Activated CD4-positive, alpha-beta T cell treated with anti-CD3 and anti-CD28 coated beads, Interleukin-2, amount 50 U/mL, for 24 hours (primary cell): ENCODE data around the gene KCNIP1.

ENCODE experiments used
- DNase-seq, 2 donors: peaks; one replicate each; pipeline ENCODE4 v3.0.0-alpha.2; 2020; ENCODE audit warnings: low read depth in 1 of 2, low spot score in 1 of 2

The KCNIP1 gene

DNA sequence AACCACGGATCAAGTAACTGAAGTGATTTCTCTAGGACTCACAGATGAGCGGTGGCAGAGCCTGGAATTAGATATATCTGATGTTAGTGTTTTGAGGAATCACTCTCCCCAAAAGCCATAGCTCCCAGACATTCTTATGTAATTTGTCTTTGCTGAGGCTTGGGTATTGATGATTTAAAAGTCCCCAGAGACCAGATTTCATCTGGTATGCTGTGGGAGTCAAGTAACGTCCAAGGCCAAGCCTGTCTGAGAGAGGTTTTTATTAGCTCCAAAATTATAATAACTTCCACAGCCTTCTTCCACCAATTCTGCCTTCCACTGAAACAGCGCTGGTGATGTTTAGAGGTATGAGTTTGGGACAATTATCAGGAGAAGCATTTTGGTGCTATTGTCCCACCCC is 21.3 kb upstream of the KCNIP1 start:
- no peak for DNase-seq

DNA sequence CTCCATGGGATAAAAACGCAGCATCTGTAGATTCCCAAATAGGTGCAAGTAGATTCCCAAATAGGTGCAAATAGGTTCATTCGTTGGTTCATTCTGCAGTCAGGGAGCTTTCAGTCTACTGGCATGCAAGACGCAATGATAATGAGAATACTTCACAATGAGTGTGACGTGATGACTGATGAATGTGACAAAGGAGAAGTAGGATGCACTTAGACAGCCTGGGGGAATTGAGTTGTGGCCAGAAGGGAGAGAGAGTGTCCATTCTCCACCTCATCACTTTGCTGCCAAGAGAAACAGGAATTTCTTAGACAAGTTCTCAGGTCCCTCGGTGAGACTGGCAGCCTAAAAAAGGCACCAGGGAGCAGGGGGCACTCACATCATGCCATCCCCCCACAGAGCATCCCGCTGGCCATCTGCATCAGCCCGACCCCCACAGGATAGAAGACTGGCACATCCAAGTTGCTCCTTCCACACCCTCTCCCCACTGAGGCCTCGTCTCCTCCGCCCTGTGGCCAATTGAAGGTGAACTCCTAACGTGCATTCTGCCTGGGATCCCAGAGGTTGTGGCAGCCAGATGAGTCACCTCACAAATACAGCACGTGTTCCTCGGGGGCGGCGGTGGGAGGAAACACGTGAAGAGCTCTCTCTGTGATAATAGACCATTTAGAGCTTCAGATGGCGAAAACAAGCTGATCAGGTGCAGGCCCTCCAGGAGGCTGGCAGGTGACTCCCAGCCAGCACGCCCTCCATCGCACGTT is 19.9 kb upstream of the KCNIP1 start:
- DNase-seq: no peak

DNA sequence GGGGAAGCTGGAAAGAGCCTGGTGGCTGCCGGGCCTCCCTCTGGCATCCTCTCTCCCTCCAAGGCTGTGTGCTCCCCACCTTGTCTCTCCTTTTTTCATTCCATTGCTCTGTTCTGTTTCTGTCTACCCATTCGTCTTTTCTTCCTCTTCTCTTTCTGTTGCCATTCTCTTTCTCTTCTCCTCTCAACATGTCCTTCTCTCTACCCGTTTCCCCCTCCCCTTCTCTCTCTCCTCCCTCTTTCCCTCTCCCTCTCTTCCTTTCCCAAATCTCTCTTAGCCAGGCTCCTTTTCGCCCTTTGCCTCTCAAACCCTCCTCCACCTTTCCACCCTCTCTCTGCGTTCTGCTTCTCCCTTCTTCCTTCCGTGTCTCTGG is 19.4 kb upstream of the KCNIP1 start:
- no peak for DNase-seq

DNA sequence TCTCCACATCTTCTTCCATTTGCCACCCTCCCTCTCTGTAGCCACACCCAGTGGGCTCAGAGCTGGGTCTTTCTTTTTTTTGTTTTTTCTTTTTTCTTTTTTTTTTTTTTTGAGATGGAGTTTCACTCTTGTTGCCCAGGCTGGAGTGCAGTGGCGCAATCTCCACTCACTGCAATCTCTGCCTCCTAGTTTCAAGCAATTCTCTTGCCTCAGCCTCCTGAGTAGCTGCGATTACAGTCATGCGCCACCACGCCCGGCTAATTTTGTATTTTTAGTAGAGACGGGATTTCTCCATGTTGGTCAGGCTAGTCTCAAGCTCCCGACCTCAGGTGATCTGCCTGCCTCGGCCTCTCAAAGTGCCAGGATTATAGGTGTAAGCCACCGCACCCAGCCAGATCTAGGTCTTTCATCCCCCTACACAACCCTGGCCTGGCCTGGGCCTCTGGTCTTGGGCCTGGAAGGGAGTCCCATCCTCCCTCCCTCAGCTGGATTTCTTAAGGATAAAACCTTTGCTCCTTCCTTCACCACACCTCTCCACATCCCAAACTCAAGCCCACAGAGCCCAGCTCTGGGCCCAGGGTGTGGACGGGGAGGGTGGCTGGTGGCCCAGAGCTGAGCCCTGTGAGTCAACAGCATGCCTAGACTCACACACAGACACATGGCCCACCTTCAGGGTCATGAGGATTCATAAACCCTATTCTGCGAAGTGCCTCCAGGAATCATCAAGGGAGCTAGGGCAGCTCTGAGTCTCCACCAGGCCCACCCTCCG is 18.8 kb upstream of the KCNIP1 start:
- DNase-seq: no peak

DNA sequence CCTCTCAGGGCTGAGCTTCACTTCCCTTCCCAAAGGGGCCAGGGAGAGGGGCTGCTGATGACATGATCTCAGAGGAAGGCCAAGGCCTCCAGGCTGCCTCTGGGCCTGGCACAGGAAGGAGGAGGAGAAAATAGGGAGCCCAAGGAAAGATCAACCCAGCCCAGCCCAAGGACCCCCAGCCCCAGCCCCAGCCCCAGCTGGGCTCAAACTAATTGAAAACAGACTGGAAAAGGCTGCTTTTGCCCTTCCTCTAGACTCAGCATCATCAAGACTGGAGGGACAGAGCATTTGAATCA is 18.3 kb upstream of the KCNIP1 start:
- no peak for DNase-seq

DNA sequence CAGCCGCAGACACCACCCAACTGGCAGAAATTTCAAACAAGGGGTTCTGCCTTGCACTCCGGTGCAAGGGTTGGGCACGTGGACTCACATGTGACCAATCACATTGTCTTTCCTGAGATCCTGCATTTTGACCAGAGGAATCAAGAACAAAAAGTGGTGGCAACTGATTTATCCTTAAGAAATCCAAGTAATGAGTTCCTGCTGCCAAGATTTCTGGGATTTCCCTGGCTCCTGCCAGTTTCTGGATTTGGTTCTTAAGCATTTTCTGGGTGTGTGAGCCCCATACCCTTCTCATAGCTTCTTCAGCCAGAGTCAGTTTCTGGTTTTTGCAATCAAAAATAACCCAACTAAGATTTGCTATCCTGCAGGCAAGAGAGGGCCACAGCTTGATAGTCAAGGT is 17.4 kb upstream of the KCNIP1 start:
- no peak for DNase-seq

DNA sequence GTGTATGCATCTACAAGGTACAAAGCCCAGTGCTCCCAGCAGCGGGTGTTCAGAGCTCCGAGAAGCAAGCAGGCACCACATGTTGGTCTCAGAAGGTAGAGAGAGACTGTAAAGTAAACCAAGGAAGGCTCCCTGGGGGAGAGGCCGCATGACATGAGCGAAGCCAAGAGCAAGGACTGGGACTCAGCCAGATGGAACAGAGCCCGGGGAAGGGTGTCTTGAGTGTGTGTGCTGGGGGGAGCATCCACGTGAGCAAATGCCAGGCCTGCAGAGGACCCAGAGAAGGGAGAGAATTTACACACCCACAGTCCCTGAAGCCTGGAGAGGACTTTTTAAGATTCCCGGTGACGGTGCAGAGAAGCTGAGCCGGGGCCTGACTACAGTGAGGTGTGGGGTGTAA is 15.2 kb upstream of the KCNIP1 start:
- DNase-seq: no peak

DNA sequence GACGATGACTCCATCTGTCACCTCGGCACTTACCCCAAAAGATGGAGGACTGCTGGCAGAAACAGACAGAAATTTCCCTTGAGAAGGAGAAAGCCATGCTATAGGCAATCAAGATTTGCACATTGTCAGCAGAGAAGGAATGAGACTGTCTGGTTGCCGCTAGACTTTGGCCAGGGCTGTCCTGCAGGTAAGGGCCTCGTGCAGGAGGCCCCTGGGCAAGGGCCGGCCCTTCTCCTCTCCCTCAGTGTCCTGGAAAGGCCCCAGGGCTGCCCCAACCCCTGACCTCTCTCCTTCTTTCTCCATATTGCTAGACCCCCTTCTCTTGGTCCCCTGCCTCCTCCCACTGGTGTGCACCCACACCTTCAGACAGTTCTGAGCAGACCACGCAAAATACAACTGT is 14.6 kb upstream of the KCNIP1 start:
- DNase-seq: no peak

DNA sequence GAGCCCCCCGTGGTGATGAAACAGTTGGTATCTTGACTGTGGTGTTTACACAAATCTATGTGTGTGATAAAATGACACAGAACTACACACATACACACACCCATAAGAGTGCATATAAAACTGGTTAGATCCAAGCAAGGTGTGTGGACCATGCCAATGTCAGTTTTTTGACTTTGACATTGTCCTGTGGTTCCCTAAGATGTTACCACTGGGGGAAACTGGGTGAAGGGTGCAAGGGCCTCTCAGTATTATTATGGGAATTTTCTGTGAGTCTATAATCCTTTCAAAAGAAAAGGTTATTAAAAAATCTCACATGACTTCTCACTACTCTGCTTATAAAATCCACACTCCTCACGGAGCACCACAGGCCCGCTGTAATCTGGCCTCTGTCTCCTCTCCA is 13.4 kb upstream of the KCNIP1 start:
- DNase-seq: no peak

DNA sequence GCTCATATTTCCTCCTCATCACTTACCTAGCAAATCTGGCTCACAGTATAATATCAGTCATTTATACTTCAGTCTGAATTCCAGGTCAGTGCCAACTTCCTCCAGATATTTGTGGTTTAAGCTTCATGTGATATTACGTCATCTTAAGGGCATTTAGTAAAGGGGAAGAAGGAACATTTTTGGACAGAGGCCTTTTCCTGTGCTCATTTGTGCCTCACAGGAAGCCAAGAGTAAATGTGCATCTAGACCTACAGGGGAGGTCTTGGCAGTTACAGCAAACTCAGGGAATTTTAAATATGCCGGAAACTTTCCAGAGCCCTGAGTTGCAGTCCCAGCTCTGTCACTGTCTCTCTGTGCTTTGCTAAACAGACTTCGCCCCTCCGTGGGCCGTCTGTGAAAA is 12.3 kb upstream of the KCNIP1 start:
- no peak for DNase-seq

DNA sequence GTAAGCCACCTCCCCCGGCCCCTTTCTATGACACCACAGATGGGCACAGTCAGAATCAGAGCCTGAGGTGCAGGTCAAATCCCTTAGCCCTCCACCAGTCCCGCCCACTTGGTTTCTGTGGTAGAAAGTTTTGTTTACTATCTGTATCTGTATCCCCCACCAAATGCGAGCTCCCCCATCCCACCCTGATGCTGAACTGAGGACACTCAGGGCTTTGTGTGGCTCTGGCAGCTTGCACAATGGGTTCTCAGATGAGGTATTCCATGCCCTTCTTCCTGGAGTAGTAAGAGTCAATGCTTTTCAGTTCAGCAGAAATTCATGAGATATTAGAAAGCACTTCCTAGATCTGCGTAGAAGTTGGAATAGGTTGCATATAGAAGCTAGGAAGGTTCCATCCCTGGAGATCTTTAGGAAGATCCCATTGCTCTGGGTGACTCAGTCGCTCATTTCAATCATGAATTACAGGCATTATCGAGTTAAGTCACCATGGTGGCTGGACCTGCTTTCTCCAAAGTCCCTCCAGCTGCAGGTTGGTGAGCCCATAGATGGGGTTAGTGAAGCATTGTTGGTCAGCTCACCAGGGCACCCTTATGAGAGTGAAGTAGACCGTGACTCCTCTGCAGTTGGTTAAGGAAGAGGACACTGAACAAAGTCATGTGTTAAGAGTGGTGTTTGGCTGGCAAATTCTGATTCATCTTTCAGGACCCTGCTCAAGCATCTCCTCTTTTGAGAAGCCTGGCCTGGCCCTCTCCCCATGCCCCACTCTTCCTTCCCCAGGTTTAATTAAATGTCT is 10.6 kb upstream of the KCNIP1 start:
- DNase-seq: no peak

DNA sequence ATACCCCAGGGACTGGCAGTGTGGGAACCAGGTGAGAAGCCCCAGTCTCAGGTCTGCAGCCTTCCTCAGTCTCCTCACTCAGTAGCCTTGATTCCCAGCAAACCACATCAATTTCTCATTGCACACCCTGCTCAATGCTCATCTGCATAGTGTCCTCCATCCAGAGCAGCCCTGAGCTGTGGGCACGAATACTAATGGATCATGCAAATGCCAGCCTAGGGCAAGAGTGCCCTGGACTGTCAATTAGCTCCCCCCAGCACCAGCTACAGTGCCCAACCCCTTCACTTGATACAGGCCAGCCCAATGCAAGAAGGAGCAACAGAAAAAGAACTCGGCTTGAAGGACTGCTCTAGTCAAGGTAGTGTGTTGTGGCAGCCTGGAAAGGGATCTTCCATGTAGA is 9.8 kb upstream of the KCNIP1 start:
- DNase-seq: no peak

DNA sequence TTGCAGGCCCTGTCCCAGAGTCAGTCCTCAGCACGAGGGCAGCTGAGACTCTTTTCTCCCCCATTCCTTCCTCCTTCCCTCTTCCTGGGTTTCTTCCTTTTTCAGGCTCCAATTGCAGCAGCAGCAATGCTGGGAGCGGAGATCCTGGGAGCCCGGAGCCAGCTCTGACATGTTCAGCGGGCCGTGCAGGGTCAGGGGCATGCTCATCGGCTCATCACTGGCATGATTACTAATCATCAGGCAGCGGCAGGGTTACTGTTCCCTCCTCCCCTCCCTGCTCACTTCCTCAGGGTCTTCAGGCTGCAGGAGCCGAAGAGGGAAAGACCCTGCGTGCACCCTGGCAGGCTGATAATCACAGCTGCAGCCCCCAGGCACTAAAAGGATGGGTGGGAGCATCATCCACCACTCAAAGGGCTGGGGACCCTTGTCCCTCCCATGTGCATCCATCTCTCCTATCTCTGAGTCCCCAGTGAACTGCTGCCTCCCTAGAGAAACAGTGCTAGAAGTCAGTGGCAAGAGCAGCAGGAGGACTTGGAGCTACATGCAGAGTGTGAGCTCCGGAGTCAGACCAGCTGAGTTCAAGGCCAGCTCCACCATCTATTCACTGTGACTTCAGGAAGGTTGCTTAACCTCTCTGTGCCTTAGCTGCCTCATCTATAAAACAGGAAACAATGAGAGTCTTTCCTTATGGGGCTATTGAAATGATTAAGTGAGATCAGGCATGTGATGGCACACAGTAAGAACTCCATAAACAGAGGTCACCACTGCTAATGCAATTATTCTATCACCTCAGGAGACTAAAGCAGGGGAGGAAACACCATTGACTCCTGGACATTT is 7.8 kb upstream of the KCNIP1 start:
- no peak for DNase-seq

DNA sequence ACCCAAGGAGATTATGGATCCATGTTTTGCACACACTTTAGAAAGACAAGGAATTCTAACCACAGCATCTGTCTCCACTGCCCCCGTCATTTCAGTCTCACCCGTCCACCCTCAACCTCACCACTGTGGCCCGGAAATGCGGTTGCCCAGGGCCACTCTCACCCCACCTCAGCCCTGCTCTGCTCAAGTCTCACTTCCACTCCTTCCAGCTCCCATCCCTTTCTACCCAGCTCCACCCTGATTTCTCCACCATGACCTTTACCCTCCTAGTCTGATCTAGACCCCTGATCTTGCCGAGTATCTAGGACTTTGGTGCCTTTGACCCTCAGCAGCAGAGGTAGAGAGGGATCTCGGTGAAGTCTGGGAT is 7.2 kb upstream of the KCNIP1 start:
- no peak for DNase-seq

DNA sequence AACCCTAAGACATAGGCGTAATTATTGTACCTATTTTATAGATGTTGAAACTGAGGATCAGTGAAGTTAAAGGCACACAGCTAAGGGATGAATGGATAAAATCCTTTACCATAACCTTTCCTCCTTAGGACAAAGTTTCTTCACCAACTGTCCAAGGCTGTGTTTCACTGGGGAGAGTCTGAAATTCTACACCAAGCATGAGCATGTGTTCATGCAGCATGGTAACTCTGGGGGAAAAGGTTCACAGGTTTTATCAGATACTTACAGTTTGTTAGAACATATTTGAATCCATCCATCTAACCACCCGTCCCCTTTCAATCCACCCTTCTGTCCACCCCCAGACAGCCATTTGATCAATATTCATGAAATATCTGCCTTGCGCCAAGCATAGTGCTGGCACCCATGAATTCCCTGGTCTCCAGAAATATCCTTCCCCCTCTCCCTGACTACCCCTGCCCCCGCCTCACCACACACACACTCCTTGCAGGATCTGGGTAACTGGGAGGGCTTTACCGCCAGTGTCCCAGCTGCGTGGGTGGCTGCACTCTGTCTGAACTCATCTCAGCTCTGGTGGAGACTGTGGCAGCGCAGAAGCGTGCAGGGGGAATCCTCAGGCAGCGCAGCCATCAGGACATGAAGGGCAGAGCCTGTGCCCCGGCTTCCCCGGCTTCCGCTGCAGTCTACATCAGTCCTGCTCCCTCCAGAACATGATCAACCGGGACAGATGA is 6.3 kb upstream of the KCNIP1 start:
- DNase-seq: no peak

DNA sequence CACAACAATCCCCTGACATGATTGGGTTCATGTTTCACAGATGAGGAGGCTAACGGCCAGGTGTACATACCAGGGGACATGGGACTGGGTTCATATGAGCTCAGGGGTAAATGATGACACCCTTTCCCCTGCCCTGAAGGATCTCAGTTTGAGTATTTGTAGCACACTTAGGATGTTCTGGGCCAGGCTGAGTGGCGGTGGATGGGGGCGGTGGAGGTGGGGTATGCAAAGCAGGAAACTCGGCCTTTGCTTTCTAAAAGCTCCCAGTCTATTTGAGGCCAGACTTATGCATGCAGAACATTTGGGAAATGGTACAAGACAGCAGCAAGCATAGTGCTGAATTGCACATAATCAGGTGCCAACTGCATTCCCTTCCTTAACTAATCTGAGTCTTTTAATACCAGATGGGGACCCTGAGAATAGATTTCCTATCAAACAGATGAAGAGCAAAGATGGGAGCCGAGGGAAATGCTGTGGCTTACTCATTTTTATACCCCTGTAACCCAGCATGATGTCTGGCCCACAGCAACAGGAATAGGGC is 4.9 kb upstream of the KCNIP1 start:
- no peak for DNase-seq

DNA sequence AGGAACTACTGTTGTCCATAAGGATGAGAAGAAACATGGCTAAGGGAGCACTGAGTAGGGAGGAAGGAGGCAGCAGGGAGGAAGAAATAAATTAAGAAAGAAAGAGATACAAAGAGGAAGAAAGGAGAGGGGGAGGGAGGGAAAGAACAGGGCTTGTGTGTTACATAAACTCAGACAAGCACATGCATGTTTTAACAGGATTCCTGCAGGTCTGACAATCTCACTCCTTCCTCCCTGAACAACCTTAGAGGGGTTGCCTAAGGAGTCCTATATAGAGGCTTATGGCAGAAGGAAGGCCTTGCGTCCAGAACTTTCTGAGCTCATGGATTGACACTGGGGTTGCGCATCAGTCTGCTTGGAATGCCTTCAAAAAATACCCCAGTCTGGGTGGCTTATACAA is 4.2 kb upstream of the KCNIP1 start:
- DNase-seq: no peak

DNA sequence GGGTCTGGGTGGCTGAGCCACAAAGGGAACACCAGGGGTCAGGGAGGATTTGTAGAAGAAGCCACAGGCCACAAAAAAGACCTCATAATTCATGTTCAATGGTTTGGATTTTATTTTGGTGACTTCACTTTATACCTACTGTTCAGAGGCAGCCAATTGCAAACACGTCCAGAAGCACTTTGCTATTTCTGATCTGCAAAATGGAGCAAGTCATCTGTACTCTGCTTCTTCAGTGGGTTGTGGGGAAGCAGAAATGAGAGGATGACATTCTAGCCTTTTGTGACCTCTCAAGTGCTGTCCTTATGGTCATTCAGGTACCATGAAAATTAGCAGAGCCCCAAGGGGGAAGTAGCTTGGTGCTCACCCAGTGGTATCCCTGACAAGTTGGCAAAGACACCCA is 2.5 kb upstream of the KCNIP1 start:
- no peak for DNase-seq

DNA sequence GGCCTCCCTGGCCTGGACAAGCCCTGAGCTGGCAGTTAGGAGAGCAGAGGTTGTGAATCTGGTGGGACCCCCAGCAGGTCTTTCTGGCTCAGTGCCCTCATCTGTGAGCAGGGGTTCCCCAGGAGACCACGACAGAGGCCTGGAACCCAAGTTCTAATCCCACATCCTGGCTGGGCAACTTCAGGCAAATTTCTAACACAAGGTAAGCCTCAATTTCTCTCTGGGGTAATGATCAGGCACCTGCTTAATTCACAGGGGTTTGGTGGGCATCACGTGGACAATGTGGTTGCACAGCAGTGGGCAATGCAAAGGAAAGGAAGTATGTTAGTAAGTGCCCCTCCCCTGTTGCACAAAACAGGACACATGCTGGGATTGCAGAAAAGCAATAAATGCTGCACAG is 1.9 kb upstream of the KCNIP1 start:
- no peak for DNase-seq

DNA sequence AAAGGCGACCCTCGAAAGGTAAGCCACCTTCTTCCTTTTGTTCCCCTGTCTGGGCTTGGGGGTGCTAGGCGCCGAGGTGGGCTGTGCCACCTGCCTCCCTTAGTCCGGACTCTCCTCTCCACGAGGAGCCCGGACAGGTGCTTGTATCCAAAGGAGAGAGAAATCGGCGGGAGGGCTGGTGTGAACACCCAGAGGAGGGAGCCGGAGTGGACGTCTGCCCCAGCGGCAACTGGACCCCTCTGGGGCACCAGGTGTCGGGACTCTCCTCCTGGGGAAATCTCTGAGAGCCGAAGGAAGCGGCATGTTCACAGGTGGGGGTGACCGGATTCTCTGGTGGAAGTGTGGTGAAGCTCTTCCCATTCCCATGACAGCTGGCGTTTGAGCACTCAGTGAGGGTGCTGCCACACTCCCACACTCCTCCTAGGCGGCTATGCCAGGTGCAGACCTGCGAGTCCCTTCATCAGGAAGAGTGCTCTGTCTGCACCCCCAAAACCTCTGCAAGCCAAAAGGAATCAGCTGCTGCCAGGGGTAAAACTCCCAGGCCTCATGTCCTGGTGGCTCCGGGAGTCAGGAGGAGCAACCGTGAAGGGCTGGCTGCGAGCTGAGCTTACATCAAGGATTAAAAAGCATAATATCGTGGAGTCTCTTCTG is 921 bp downstream of the KCNIP1 start:
- no peak for DNase-seq
